SK-N-SH treated with all-trans-retinoic acid at 6 μM for 48 hours (cell line): Measurements from ENCODE around the gene CYTH4.

Experiments used
- CSDC2 ChIP-seq: fragments of 250-450 bp; sonication (Bioruptor Pico); IDR thresholded peaks from 2 replicates; pipeline ENCODE4 v1.5.0; 2020; ENCODE audit warnings: mild to moderate bottlenecking, moderate library complexity
- GLIS3 ChIP-seq: fragments of 250-450 bp; sonication (Bioruptor Pico); IDR thresholded peaks from 2 replicates; pipeline ENCODE4 v1.5.0; 2020; ENCODE audit warnings: mild to moderate bottlenecking, moderate library complexity

GRCh38 chr22:37362621-37363020 lies 80.3 kb downstream of the CYTH4 start:
- TF ChIP-seq GLIS3: no peak
- TF ChIP-seq CSDC2: no peak
